Mammary epithelial cell (primary cell): Measurements from ENCODE around the gene MYH7.

Experiments
- CTCF ChIP-seq, 2 donors: IDR thresholded peaks in 1 of 2; conservative IDR thresholded peaks in 1 of 2; 2 replicates each; pipeline ENCODE4 v1.5.1; 2011 to 2012; ENCODE audit warnings: inconsistent platforms in 2 of 2, low read length in 2 of 2, mild to moderate bottlenecking in 2 of 2, control low read depth in 1 of 2, low read depth in 1 of 2; ENCODE audit not compliant: insufficient read depth in 1 of 2; ENCODE audit errors: extremely low read depth in 1 of 2
- EZH2 ChIP-seq: IDR thresholded peaks from 2 replicates; pipeline ENCODE4 v1.6.1; 2012; ENCODE audit warnings: low read length, inconsistent platforms, borderline replicate concordance

GRCh38 chr14:23482823-23483148 is 47.3 kb upstream of the MYH7 start:
- no peak for TF ChIP-seq CTCF (conservative IDR thresholded peaks at IDR 0.05 in 1 of 2, IDR thresholded peaks at IDR 0.05 in 1 of 2; ENCODE audit: extremely low read depth in 1 of 2, insufficient read depth in 1 of 2, low read depth in 1 of 2, low read length in 2 of 2)
- no peak for TF ChIP-seq EZH2
